NCI-H1694 treated with DMSO at 0.1 percent for 48 hours (cell line): ENCODE data around the gene ZFHX2.

ENCODE experiments used
- DNase-seq: peaks from one replicate; lab custom pipeline; 2025; lab: John Stamatoyannopoulos, UW

ZFHX2 gene

GRCh38 chr14:23572836-23573235 is 21.3 kb upstream of the ZFHX2 start:
- no peak for DNase-seq

- DNase-seq = no peak
Observed at GRCh38 chr14:23572524-23572828, 20.9 kb upstream of the ZFHX2 start.

- peak; percentile 46 for DNase-seq
Observed at GRCh38 chr14:23571701-23572523, 20.3 kb upstream of the ZFHX2 start.

- DNase-seq = no peak
Observed at GRCh38 chr14:23570806-23571483, 19.4 kb upstream of the ZFHX2 start.

GRCh38 chr14:23569443-23570151 is 18.0 kb upstream of the ZFHX2 start:
- DNase-seq = peak; percentile 79

- DNase-seq = peak; percentile 50
Observed at GRCh38 chr14:23568600-23569331, 17.2 kb upstream of the ZFHX2 start.

- DNase-seq = no peak
Observed at GRCh38 chr14:23568021-23568599, 16.5 kb upstream of the ZFHX2 start.

DNA sequence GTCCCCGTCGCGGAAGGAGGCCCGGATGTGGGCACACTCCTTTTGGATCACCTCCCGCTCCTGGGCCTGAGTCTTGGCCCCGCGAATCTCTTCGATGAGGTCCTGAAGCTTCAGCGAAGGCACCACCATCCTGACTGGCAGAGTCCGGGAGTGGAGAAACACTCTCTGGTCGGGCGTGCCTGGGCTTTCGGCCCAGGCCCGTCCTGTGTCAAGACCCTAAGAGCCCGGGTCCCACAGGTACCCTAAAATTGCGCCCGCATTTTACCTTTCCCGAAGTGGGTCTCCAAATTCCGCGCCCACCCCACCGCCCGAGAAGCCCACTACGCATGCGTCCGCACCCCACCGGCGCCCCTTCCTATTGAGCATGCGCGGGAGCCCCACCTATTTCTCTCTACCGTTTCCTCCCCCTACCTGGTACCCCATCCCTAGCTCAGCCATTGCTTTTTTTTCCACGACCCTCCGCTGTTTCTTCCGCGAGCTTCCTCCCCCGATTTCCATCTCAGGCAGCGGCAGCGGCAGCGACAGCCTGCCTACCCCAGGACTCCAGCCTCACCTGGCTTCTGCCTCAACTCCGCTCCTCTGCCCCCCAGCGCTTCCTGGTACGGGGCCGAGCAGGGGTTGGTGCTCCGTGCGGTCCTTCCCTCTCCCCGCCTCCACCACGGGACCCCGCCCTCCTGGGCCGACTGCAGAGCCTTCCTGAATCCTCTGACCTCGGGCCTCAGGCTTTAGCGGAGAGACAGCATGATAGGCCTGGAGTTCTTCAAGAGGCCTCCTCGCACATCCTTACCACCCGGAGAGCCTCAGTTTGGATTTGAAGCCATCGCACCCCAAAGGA is 15.8 kb upstream of the ZFHX2 start, which contains the start of gene AP1G2:
Gene AP1G2, minus strand, starts transcription at position 606 of the 835 bp plus-strand sequence. Its CDS starts 477 bp downstream, at position 129.
- DNase-seq = peak; percentile 65

- no peak for DNase-seq
Observed at GRCh38 chr14:23566778-23567185, 15.2 kb upstream of the ZFHX2 start.

GRCh38 chr14:23566112-23566777 is 14.7 kb upstream of the ZFHX2 start:
- no peak for DNase-seq

GRCh38 chr14:23565626-23566025 is 14.1 kb upstream of the ZFHX2 start:
- no peak for DNase-seq

DNA sequence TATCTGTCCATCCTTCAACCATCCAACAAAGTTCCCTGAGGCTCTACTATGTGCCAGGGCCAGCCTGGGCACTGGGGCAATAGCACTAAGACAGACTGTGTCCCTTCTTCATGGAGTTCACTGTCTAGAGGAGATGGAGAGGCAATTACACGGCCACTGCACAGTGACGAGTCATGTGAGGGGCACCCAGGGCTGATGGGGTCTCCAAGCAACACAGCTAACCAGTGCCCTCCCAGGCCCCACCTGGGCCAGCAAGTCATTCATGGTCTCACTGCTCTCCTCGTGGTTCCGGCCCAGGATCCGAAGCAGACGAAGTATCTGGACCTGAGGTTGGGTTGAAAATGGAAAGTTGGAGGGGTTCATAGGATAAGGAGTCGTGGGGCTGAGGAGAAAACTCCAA is 13.3 kb upstream of the ZFHX2 start:
- no peak for DNase-seq

- no peak for DNase-seq
Observed at GRCh38 chr14:23564181-23564812, 12.7 kb upstream of the ZFHX2 start.

DNA sequence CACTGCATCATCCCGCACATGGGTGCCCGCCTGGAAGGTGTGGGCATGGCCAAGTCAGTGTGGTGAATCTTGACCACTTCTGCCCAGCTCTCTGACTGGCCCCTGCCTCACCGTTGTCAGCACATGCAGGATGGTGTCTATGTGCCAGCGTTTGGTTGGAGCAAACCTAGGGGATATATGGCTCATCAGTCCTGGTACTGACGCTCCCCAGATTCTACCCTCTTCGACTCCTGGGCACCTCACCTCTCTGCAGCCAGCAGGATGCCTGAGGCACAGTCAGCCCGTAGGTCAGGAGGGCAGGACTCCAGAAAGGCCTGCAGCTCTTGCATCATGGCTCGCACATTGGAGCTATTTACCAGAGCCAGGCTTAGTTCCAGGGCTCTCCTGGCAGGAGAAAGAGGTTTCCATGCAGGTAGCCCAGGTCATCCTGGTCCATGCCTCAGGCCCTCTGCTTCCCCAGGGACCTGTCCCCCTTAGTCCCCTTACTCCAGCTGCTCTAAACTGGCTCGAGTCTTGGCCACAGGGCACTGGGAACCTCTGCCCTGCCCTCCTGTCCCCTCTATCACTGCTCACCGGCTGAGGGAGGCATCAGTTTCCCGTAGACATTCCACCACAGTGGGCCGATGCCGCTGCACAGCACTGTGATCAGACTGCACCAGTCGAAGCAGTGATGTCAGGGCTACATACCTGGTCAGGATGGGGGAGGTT is 12.1 kb upstream of the ZFHX2 start:
- DNase-seq = no peak

DNA sequence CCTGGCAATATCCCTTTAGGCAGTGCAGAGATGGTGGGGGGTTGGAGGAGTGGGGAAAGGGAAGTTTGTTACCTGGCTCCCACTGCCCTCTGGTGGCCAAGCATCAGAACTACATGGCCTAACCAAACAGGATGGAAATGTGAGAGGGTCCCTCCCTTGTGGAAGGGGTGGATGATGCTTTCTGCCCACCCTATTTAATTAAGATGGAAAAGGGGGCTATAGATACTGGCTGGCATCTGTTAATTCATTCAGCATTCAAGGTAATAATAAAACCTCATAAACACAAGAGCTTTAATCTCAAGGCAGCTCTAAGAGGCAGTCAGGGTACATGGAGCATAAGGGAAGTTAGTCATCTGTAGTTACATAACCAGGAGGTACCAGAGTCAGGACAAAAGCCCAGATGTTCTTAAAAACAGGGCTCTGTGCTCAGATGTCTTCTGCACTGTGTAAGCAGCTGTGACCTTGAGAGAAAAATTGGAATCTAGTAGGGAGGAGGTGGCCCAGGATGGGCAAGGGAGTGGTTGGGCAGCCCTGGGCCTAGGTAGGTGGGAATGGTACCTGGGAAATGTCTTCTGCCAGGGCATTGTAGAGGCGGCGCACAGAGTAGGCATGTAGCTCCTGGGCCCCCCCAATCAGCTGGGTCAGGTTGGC is 11.4 kb upstream of the ZFHX2 start:
- peak; percentile 68 for DNase-seq

GRCh38 chr14:23561873-23562821 is 10.6 kb upstream of the ZFHX2 start:
- DNase-seq = no peak

GRCh38 chr14:23561259-23561658 is 9.7 kb upstream of the ZFHX2 start:
- DNase-seq = no peak
